ENCODE results near the gene ADAMTS2. TPM values are rescaled to one million over a fixed set of nuclear protein-coding genes. Genes with fewer than 3 reads are reported as not detected.

ADAMTS2 gene
- total and polyA plus RNA-seq, 4 donors, result 4.8 to 49.8 (median 32.0) TPM

DNA sequence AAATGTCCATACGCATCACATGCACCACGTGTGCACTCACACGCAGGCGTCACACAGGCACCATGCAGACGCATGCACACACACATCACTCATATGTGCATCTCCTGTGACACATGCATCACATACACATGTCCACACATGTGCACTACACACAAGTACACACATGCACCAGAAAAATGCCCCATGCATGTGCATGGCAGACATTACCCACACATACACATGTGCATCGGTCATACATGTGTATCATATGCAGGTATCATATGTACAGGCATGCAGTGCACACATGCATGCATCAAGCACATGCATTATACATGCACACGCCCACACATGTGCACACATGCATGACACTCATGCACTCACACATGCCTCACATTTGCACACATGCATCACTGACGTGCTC is 26.1 kb downstream of the ADAMTS2 start:
- no peaks in the 10 kb centered on the region for H3K9me3 ChIP-seq (ENCODE audit: control insufficient read depth, low read length)
- H3K36me3 ChIP-seq (ENCODE audit: control insufficient read depth in 1 of 2, insufficient read depth in 2 of 2, low read length in 1 of 2), result no peaks in the 10 kb centered on the region
- DNase-seq, result peak in 1 of 2 donors; percentile 54
- H3K4me3 ChIP-seq (ENCODE audit: low read length in 2 of 2), result no peak overlapping the region
- H3K4me1 ChIP-seq (ENCODE audit: control insufficient read depth in 1 of 2, insufficient read depth in 2 of 2, low read length in 2 of 2), result no peaks in the 10 kb centered on the region
- no peak for ATAC-seq (ENCODE audit: low FRiP score)
- 95 to 98% methylated on average over 8 of the region's 8 CpGs for WGBS, 2 donors
- no peak overlapping the region for H3K27ac ChIP-seq (ENCODE audit: low read depth in 1 of 2, low read length in 2 of 2)
- no peaks in the 10 kb centered on the region for H3K27me3 ChIP-seq (ENCODE audit: control insufficient read depth in 1 of 2, insufficient read depth in 2 of 2, low read length in 1 of 2)
- intact Hi-C loops (cut with DNase I), result no loop called here

DNA sequence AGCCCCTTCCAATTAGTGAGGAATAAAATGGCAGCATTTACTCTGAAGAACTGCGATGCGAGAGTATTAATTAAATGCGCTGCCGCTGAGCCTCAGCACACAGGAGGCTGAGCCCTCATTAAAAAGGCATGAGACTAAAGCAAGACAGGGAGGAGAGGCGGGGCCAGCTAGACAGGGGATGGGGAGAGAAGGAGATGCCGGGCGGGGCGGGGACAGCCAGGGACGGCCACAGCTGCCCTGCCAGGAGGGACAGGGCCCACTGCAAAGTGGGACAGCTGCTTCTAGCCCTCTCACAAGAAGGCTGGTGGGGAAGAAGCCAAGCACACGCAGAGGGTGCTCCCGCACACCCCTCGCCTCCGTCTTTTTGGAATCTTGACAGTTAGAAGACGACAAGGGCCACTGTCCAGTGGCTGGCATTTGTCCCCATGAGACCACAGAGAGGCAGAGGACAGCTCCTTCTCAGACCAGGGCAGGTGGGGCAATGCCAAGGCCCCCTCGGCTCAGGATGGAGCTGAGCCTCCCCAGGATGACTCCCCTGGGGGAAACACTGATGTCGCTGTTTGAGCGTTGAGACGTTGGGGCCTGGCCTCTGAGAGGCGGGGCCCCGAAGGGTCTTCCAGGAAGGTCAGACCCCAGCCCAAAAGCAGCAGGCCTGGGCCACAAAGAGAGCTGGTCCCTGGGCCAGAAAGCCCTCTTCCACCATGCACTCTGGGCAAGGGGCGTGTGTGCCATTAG is 26.9 kb downstream of the ADAMTS2 start:
- intact Hi-C loops (cut with DNase I), result no loop called here
- 87 to 90% methylated on average over 18 to 21 of the region's 21 CpGs for WGBS, 2 donors
- peak; percentile 42 to 60 for DNase-seq
- Histone ChIP-seq H3K4me3 (ENCODE audit: low read length in 2 of 2) (no peak overlapping the region), H3K27ac (ENCODE audit: low read depth in 1 of 2, low read length in 2 of 2) (no peak overlapping the region), H3K36me3 (ENCODE audit: control insufficient read depth in 1 of 2, insufficient read depth in 2 of 2, low read length in 1 of 2) (no peaks in the 10 kb centered on the region), H3K27me3 (ENCODE audit: control insufficient read depth in 1 of 2, insufficient read depth in 2 of 2, low read length in 1 of 2) (no peaks in the 10 kb centered on the region), H3K4me1 (ENCODE audit: control insufficient read depth in 1 of 2, insufficient read depth in 2 of 2, low read length in 2 of 2) (no peaks in the 10 kb centered on the region), H3K9me3 (ENCODE audit: control insufficient read depth, low read length) (no peaks in the 10 kb centered on the region)
- ATAC-seq (ENCODE audit: low FRiP score), result no peak

DNA sequence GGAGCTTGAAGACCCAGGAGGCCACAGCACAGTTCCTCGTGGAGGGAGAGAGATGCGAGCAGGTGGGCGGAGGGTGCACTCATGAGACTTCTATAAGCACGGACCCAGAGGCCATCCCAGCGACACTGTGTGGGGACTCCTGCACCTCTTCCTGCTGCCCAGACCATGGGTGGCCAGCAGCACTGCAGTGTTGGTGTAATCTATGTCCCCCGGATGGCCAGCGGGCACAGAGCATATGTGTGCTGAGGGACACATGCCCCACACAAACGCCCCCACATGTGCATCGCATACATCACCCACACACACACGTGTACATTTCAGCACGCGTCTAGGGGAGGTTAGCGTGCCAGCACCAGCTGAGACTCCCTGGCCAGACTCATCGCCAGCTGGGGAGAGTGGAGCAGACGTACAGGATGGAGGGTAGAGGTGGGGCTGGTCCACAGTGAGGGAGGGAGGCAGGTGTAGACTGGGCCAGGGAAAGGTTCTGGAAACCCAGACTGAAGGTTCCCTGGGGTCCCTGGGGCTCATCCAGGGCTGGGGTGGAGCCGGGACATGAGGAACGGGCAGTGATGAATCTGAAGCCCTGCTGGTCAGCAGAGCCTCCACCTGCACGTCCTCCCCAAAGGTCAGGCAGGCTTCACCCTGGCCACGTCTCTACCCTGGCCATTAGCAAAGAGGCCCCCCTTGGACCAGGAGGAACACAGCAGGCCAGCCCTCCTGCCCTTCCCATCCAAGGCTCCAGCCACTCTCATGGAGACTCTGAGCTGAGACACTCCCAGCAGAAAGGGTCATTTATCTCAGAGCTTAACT is 27.6 kb downstream of the ADAMTS2 start:
- H3K27me3 ChIP-seq (ENCODE audit: control insufficient read depth in 1 of 2, insufficient read depth in 2 of 2, low read length in 1 of 2), result no peaks in the 10 kb centered on the region
- peak; percentile 32 to 63 for DNase-seq
- WGBS, 2 donors, result 90 to 91% methylated on average over 19 of the region's 19 CpGs
- intact Hi-C loops (cut with DNase I), result no loop called here
- no peaks in the 10 kb centered on the region for H3K4me1 ChIP-seq (ENCODE audit: control insufficient read depth in 1 of 2, insufficient read depth in 2 of 2, low read length in 2 of 2)
- no peak for ATAC-seq (ENCODE audit: low FRiP score)
- no peak overlapping the region for H3K27ac ChIP-seq (ENCODE audit: low read depth in 1 of 2, low read length in 2 of 2)
- H3K4me3 ChIP-seq (ENCODE audit: low read length in 2 of 2), result no peak overlapping the region
- H3K36me3 ChIP-seq (ENCODE audit: control insufficient read depth in 1 of 2, insufficient read depth in 2 of 2, low read length in 1 of 2), result no peaks in the 10 kb centered on the region
- no peaks in the 10 kb centered on the region for H3K9me3 ChIP-seq (ENCODE audit: control insufficient read depth, low read length)

DNA sequence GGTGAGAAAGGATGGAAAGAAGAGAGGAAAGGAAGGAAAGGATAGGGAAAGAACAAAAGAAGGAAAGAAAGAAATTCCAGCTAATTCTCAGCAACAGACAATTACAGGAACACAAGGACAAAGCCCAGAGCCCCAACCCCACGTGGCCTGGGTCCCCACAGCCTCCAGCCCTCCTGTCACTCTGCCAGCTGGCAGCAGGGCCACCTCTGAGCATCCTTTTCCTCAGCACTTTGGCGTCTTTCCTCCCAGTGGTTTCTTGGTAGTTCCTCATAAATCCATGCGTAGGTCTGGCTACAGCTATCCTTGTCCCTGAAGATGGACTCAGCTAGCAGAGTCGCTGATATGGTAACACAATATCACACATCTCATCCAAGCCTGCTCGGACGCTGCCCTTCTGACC is 28.3 kb downstream of the ADAMTS2 start:
- no peak overlapping the region for H3K27ac ChIP-seq (ENCODE audit: low read depth in 1 of 2, low read length in 2 of 2)
- no peaks in the 10 kb centered on the region for H3K9me3 ChIP-seq (ENCODE audit: control insufficient read depth, low read length)
- WGBS, 2 donors, result 85 to 91% methylated on average over 6 of the region's 6 CpGs
- DNase-seq, result no peak
- no peak overlapping the region for H3K4me3 ChIP-seq (ENCODE audit: low read length in 2 of 2)
- H3K4me1 ChIP-seq (ENCODE audit: control insufficient read depth in 1 of 2, insufficient read depth in 2 of 2, low read length in 2 of 2), result no peaks in the 10 kb centered on the region
- H3K36me3 ChIP-seq (ENCODE audit: control insufficient read depth in 1 of 2, insufficient read depth in 2 of 2, low read length in 1 of 2), result no peaks in the 10 kb centered on the region
- ATAC-seq (ENCODE audit: low FRiP score), result no peak
- H3K27me3 ChIP-seq (ENCODE audit: control insufficient read depth in 1 of 2, insufficient read depth in 2 of 2, low read length in 1 of 2), result no peaks in the 10 kb centered on the region
- intact Hi-C loops (cut with DNase I), result no loop called here

DNA sequence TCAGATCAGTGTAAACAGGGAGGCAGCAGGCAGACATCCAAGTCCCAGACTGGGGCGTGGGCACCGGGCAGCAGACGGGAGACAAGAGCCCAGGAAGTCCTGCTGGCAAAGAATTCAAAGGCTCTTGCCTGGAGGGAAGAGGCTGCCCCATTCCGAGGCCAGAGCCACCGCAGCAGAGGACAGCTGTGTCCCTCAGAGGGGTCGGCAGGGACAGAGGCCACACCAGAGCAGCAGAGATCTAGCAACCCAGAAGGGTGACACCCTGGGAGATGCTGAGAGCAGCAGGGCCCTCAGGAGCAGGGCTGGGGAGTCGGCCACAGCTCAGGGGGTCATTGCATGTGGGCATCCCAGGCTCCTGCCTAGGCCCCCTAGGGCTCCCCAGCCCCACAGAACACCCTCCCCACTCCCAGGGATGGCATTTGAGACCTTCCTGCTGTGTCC is 29.1 kb downstream of the ADAMTS2 start:
- Histone ChIP-seq H3K4me3 (ENCODE audit: low read length in 2 of 2) (no peak overlapping the region), H3K9me3 (ENCODE audit: control insufficient read depth, low read length) (no peaks in the 10 kb centered on the region), H3K27me3 (ENCODE audit: control insufficient read depth in 1 of 2, insufficient read depth in 2 of 2, low read length in 1 of 2) (no peaks in the 10 kb centered on the region), H3K4me1 (ENCODE audit: control insufficient read depth in 1 of 2, insufficient read depth in 2 of 2, low read length in 2 of 2) (no peaks in the 10 kb centered on the region), H3K36me3 (ENCODE audit: control insufficient read depth in 1 of 2, insufficient read depth in 2 of 2, low read length in 1 of 2) (no peaks in the 10 kb centered on the region), H3K27ac (ENCODE audit: low read depth in 1 of 2, low read length in 2 of 2) (no peak overlapping the region)
- 74 to 88% methylated on average over 7 of the region's 7 CpGs for WGBS, 2 donors
- DNase-seq (peak; percentile 41 to 61), ATAC-seq (ENCODE audit: low FRiP score) (no peak)
- intact Hi-C loops (cut with DNase I), result no loop called here

DNA sequence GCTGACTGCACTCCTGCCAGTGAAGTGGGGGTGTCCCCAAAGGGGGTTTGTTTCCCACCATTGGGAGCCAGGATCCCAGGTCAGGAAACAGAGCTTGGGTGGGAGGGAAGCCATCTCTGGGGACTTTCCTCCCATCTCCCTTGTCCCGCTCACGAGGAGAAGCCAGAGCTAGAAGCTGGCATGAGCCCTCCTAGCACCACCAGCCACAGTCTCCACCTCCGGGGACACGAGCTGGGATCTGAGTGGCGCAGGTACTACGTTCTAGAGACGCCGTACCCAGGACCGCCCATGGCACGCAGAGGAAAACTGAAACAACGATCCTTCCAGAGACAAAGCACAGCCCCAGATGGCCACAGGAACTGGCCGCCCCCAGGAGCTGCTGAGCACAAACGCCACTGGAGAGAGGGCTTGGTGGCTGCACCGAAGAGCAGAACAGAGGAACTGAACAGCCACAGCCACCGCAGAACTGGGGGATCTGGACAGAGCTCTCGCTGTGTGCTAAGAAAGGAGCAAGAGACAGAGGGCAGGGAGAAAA is 29.8 kb downstream of the ADAMTS2 start:
- no peak overlapping the region for H3K4me3 ChIP-seq (ENCODE audit: low read length in 2 of 2)

DNA sequence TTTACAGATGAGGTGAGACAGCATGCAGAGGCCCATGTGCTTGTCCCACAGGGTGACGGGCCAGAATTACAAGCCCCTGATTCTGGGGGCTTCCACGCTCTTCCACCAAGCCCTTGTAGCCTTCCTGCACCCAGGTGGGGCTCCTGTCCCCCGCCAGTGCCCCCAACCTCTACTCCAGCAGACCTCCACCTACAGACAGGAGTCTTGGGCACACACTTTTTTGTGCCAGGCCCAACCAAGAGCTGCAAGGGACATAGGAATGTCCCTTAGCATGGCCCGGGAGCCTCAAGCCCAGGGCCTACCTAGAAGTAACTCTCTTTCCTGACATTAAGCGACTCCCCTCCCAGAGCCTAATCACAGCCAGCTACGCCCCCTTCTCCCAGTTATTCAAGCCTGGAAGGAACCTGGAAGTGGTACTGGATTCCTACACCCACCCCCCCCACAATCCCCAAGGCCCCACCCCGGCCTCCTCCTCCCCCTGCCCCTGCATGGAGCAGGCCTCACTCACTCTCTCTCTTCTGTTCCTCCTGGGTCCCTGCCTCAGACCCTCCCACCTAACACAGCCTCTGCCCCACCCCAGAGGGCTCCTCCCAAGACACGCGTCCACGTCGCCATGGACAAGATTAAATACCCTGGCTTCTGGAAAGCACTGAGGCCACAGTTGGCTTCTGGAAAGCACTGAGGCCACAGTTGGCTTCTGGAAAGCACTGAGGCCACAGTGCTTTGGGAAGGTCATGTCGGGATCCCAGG is 30.5 kb downstream of the ADAMTS2 start:
- no peaks in the 10 kb centered on the region for H3K4me1 ChIP-seq (ENCODE audit: control insufficient read depth in 1 of 2, insufficient read depth in 2 of 2, low read length in 2 of 2)
- no peaks in the 10 kb centered on the region for H3K9me3 ChIP-seq (ENCODE audit: control insufficient read depth, low read length)
- no peak overlapping the region for H3K4me3 ChIP-seq (ENCODE audit: low read length in 2 of 2)
- no peak for ATAC-seq (ENCODE audit: low FRiP score)
- H3K27me3 ChIP-seq (ENCODE audit: control insufficient read depth in 1 of 2, insufficient read depth in 2 of 2, low read length in 1 of 2), result no peaks in the 10 kb centered on the region
- no peaks in the 10 kb centered on the region for H3K36me3 ChIP-seq (ENCODE audit: control insufficient read depth in 1 of 2, insufficient read depth in 2 of 2, low read length in 1 of 2)
- DNase-seq, result peak; percentile 65 to 77
- intact Hi-C loops (cut with DNase I), result no loop called here
- no peak overlapping the region for H3K27ac ChIP-seq (ENCODE audit: low read depth in 1 of 2, low read length in 2 of 2)
- 76 to 78% methylated on average over 12 of the region's 12 CpGs for WGBS, 2 donors

More for the DNA sequence above, 29.8 kb downstream of the ADAMTS2 start:
- no peaks in the 10 kb centered on the region for H3K4me1 ChIP-seq (ENCODE audit: control insufficient read depth in 1 of 2, insufficient read depth in 2 of 2, low read length in 2 of 2)
- no peaks in the 10 kb centered on the region for H3K27me3 ChIP-seq (ENCODE audit: control insufficient read depth in 1 of 2, insufficient read depth in 2 of 2, low read length in 1 of 2)
- H3K36me3 ChIP-seq (ENCODE audit: control insufficient read depth in 1 of 2, insufficient read depth in 2 of 2, low read length in 1 of 2), result no peaks in the 10 kb centered on the region
- intact Hi-C loops (cut with DNase I), result no loop called here
- no peaks in the 10 kb centered on the region for H3K9me3 ChIP-seq (ENCODE audit: control insufficient read depth, low read length)
- WGBS, 2 donors, result 89 to 90% methylated on average over 15 to 16 of the region's 16 CpGs
- no peak for ATAC-seq (ENCODE audit: low FRiP score)
- no peak overlapping the region for H3K27ac ChIP-seq (ENCODE audit: low read depth in 1 of 2, low read length in 2 of 2)
- peak; percentile 28 to 43 for DNase-seq

DNA sequence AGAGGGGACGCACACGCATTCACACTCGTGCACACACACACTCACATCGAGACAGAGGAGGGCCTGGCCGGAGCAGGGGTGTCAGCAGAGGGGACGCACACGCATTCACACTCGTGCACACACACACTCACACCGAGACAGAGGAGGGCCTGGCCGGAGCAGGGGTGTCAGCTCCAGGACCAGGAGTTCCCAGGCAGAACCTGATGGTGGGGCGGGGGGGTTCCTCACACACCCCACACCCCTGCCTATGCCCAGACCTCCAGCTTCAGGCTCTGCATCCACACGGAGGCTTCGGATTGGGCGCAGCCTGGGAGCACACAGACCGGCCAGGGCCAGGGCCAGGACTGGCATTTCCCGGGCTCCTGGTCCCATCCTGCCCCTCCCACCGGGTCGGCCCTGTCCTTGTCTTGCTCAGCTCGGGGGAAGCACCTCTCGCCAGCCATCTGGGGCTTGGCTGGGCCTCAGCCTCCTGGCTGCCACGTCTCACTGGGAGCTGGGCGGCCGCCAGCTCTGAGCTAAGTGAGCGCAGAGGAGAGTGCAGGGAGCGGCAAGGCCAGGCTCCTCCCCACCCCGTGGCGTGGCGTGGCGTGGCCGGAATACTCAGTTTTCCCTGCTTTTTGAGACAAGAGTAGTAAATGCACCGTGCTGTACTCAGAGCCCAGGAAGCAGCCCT is 31.3 kb downstream of the ADAMTS2 start:
- DNase-seq, result peak; percentile 92 to 95

More for the DNA sequence above, 31.3 kb downstream of the ADAMTS2 start:
- Histone ChIP-seq H3K4me1 (ENCODE audit: control insufficient read depth in 1 of 2, insufficient read depth in 2 of 2, low read length in 2 of 2) (no peaks in the 10 kb centered on the region), H3K36me3 (ENCODE audit: control insufficient read depth in 1 of 2, insufficient read depth in 2 of 2, low read length in 1 of 2) (no peaks in the 10 kb centered on the region), H3K27ac (ENCODE audit: low read depth in 1 of 2, low read length in 2 of 2) (no peak overlapping the region), H3K9me3 (ENCODE audit: control insufficient read depth, low read length) (no peaks in the 10 kb centered on the region), H3K27me3 (ENCODE audit: control insufficient read depth in 1 of 2, insufficient read depth in 2 of 2, low read length in 1 of 2) (no peaks in the 10 kb centered on the region), H3K4me3 (ENCODE audit: low read length in 2 of 2) (no peak overlapping the region)
- intact Hi-C loops (cut with DNase I), result loop anchor here in 1 of 2 donors (2.0 kb wide), 1 partner anchor 43 kb away; no protein-coding TSS in a partner anchor
- 31 to 37% methylated on average over 27 to 31 of the region's 31 CpGs for WGBS, 2 donors
- ATAC-seq (ENCODE audit: low FRiP score), result peak; percentile 92
